Measurements from ENCODE around the gene PRND.
"Not testable (repeated sequence)": the region's sequence is repeated elsewhere in the genome, so short reads cannot be mapped to it uniquely, and the experiment has no call there.

The PRND gene

GRCh38 chr20:4709261-4710105, 12.2 kb upstream of the PRND start:
- DNase-seq: no peak

- no peak for DNase-seq
Measured at GRCh38 chr20:4710106-4710475, 11.6 kb upstream of the PRND start.

GRCh38 chr20:4711511-4711910, 10.2 kb upstream of the PRND start:
- DNase-seq: no peak

GRCh38 chr20:4713401-4713800, 8.3 kb upstream of the PRND start:
- no peak for DNase-seq

GRCh38 chr20:4714818-4715217, 6.9 kb upstream of the PRND start:
- DNase-seq: no peak

- DNase-seq: no peak
Measured at GRCh38 chr20:4717816-4718570, 3.7 kb upstream of the PRND start.

GRCh38 chr20:4719190-4719589, 2.5 kb upstream of the PRND start:
- no peak for DNase-seq

GRCh38 chr20:4720041-4720976, 1.4 kb upstream of the PRND start:
- DNase-seq: peak; percentile 10

GRCh38 chr20:4720977-4721349, 746 bp upstream of the PRND start:
- no peak for DNase-seq

- DNase-seq: no peak
Measured at GRCh38 chr20:4722571-4722970, 862 bp downstream of the PRND start.

GRCh38 chr20:4722993-4723392, 1.3 kb downstream of the PRND start:
- no peak for DNase-seq

- not testable (repeated sequence) for DNase-seq
Measured at GRCh38 chr20:4723553-4723952, 1.8 kb downstream of the PRND start.

- DNase-seq: no peak
Measured at GRCh38 chr20:4724459-4725262, 3.0 kb downstream of the PRND start.

- DNase-seq: no peak
Measured at GRCh38 chr20:4725263-4725550, 3.5 kb downstream of the PRND start.

GRCh38 chr20:4726710-4727397, 5.1 kb downstream of the PRND start:
- no peak for DNase-seq

GRCh38 chr20:4728120-4728760, 6.5 kb downstream of the PRND start:
- DNase-seq: no peak

GRCh38 chr20:4729265-4729664, 7.6 kb downstream of the PRND start:
- DNase-seq: no peak

- DNase-seq: no peak
Measured at GRCh38 chr20:4730780-4731179, 9.1 kb downstream of the PRND start.

GRCh38 chr20:4736875-4737274, 15.2 kb downstream of the PRND start:
- no peak for DNase-seq

GRCh38 chr20:4737857-4738627, 16.3 kb downstream of the PRND start:
- DNase-seq: no peak

Data from GF-D8 (cell line).